ENCODE results near the gene PSMA1. TPM values are rescaled to one million over a fixed set of nuclear protein-coding genes. Genes with fewer than 3 reads are reported as not detected.

The PSMA1 gene
- total RNA-seq, 2 donors from 2014 or later: 68.7 to 135 TPM

GRCh38 chr11:14460147-14460546 lies 60.0 kb downstream of the PSMA1 start:
- Histone ChIP-seq H3K9me3 (no peaks in the 10 kb centered on the region), H3K36me3 (peaks cover 2 to 9% of the 10 kb centered on the region in 2 donors), H3K4me3 (no peak overlapping the region), H3K27me3 (replicated peaks; ENCODE audit: insufficient read depth) (no peaks in the 10 kb centered on the region), H3K27ac (no peak overlapping the region), H3K4me1 (replicated peaks) (no peaks in the 10 kb centered on the region)
- TF ChIP-seq POLR2AphosphoS5 (IDR thresholded peaks at IDR 0.05): no peak
- TF ChIP-seq CTCF (IDR thresholded peaks at IDR 0.05): no peak
- TF ChIP-seq POLR2A (IDR thresholded peaks at IDR 0.05): no peak
- DNase-seq (ENCODE audit: low spot score): no peak
- intact Hi-C loops (cut with DNase I): no loop called here

GRCh38 chr11:14458377-14458776 lies 61.8 kb downstream of the PSMA1 start:
- WGBS: 86% methylated on average over 3 of the region's 3 CpGs
- no peaks in the 10 kb centered on the region for H3K4me1 ChIP-seq (replicated peaks)
- H3K36me3 ChIP-seq: peaks cover 0 to 9% of the 10 kb centered on the region in 2 donors
- no peaks in the 10 kb centered on the region for H3K9me3 ChIP-seq
- intact Hi-C loops (cut with DNase I): loop anchor here (5.0 to 10.0 kb wide), 2 partner anchors 156 to 484 kb away; no protein-coding TSS in a partner anchor
- no peak for DNase-seq (ENCODE audit: low spot score)
- no peak for TF ChIP-seq CTCF (IDR thresholded peaks at IDR 0.05)
- H3K4me3 ChIP-seq: no peak overlapping the region
- no peak overlapping the region for H3K27ac ChIP-seq
- no peaks in the 10 kb centered on the region for H3K27me3 ChIP-seq (replicated peaks; ENCODE audit: insufficient read depth)

- H3K27ac ChIP-seq: no peak overlapping the region
- H3K4me3 ChIP-seq: no peak overlapping the region
- no peak for DNase-seq (ENCODE audit: low spot score)
- no peaks in the 10 kb centered on the region for H3K4me1 ChIP-seq (replicated peaks)
- TF ChIP-seq POLR2A (IDR thresholded peaks at IDR 0.05) (no peak), CTCF (IDR thresholded peaks at IDR 0.05) (no peak), POLR2AphosphoS5 (IDR thresholded peaks at IDR 0.05) (no peak)
- intact Hi-C loops (cut with DNase I): loop anchor here (5.0 to 10.0 kb wide), 2 partner anchors 154 to 481 kb away; no protein-coding TSS in a partner anchor
- no peaks in the 10 kb centered on the region for H3K27me3 ChIP-seq (replicated peaks; ENCODE audit: insufficient read depth)
- 75% methylated on average over 3 of the region's 3 CpGs for WGBS
- no peaks in the 10 kb centered on the region for H3K9me3 ChIP-seq
- peaks cover 0 to 9% of the 10 kb centered on the region in 2 donors for H3K36me3 ChIP-seq
Observed at GRCh38 chr11:14455648-14456430, 64.3 kb downstream of the PSMA1 start.

Small RNAs within 50 kb of the gene (small RNA-seq; reads per million reads assigned to genes)
- 0 reads per million in 2 donors for gene RNU7-49P

Other genes with a start within 250 kb of the PSMA1 start
- 10 to 100 TPM; 40.5 to 59.6 TPM for gene RRAS2, start 161.2 kb downstream of the PSMA1 start, total RNA-seq
- 100 to 1,000 TPM in 1 of 2 donors, 10 to 100 TPM in 1; 77.7 to 145 TPM for gene COPB1, start 20.6 kb downstream of the PSMA1 start, total RNA-seq
- gene PDE3B, start 123.4 kb upstream of the PSMA1 start, total RNA-seq: 10 to 100 TPM; 21.1 to 23.4 TPM